Stimulated activated CD4-positive, alpha-beta T cell treated with anti-CD3 and anti-CD28 coated beads, Interleukin-1b, Interleukin-23, amount 100 ng/mL, for 4 hours (primary cell): ENCODE results near the gene SOX18.

Experiments
- DNase-seq, 2 donors: peaks; one replicate each; pipeline ENCODE4 v3.0.0-alpha.2; 2020; ENCODE audit warnings: low read depth in 2 of 2

SOX18 gene

GRCh38 chr20:64080813-64081623 lies 31.6 kb upstream of the SOX18 start:
- DNase-seq: no peak

DNA sequence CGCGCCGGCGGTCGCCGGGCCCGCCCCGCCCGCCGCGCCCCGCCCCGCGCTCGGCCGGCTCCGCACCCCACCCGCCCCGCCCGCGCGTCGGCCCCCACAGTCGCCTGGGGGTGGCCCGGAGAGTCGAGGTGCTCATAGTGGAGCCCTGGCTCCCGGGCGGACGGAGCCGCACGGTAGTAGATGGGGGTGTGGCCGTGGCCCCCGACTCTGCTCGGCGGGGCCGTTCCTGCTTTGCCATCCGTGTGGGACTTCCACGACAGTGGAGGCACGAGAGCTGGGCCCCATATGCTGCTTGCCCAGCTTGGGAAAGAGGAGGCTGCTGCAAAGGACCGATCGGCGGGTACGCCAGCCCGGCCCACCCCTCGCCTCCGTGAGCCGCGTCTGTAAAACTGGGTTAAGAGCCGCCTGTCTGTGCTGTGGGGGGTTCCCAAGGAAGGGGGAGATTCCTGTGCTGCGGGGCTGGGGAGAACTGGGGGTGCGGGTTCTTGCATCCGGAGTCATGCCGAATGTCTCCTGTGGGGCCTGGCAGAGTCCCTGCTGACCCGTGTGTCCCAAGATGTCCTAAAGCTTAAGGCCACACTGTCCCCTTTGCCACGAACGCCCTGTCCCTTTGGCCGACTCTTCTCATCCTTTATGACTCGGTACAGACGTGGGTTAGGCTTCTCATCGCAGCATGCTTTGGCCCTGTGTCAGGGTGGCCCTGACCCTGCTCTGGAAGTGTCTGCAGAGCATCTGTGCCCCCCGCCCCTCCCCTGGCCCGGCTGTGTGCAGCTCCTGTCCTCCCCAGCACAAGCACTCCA lies 30.8 kb upstream of the SOX18 start, which contains the start of gene OPRL1:
Gene OPRL1, plus strand, starts transcription at position 70 of the 800 bp plus-strand sequence. CDS start 12,639 bp downstream, outside the sequence.
- DNase-seq: peak in 1 of 2 donors; percentile 28

- peak; percentile 47 to 65 for DNase-seq
Measured at GRCh38 chr20:64079273-64080012, 30.0 kb upstream of the SOX18 start, which contains the start of gene RGS19. TSS of gene RGS19 (minus strand) at chr20:64079518. CDS start at chr20:64076886, 2,632 bp downstream.

DNA sequence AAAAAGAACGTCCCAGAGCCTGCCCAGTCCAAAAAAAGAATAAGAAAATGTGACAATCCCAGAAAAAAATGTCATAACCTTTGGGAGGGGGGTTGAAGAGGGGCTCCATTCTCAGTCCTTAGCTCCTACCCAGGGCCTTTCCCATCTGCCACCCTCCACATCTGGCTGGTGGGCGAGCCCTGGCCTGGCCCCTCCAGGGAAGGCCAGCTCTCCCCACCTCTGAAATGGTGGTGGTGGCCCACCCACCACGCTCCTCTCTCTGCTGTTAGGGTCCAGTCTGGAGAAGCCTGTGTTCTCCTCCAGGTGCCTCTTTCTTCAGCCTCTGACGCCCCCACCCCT lies 29.5 kb upstream of the SOX18 start:
- no peak for DNase-seq

DNA sequence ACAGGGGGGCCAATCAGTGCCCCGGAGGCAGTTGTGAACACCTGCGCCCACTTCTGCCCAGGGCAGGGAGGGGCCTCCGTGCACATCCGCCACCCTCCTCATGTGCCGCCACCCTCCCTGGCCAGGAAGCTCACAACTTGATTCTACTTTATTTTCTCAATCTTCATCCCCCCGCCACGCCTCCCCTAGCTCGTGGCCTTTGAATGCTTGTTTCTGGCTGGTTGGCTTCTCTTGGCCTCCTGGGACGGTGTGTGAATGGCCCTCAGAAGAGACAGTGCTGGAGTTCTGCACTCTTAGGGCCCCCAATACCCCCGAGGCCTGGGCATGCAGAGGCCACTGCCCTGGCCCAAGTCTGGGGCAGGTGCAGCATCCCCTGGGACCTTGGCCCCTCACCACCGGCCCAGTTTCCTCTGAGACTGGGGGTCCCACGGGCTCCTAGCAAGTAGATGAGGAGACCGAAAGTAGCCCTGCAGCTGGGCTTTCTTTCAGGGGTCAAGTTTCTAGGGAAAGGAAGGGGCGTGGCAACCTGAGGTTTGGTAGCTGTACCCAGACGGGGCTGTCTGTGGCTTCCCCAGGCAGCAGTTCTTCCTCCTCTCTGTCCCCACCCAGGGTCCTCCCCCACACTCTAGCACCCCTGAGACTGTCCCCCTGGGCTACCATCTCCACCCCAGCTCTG lies 28.6 kb upstream of the SOX18 start:
- peak in 1 of 2 donors; percentile 29 for DNase-seq

DNA sequence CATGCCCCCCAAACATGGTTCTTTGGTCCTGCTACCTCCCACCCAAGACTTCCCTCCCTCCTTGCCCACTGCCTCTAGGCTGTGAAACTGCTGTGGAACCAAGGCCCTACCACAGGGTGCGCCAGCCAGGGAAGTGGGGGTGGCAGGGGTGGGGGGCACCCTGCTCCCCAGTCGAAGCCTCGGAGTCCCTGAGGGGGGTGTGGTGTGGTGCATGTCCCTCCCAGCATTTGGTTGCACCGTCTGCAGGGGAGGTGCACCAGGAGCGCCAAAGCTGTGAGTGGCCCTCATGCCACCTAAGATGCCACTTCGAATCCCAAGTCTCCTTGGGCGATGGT lies 28.1 kb upstream of the SOX18 start:
- no peak for DNase-seq

DNA sequence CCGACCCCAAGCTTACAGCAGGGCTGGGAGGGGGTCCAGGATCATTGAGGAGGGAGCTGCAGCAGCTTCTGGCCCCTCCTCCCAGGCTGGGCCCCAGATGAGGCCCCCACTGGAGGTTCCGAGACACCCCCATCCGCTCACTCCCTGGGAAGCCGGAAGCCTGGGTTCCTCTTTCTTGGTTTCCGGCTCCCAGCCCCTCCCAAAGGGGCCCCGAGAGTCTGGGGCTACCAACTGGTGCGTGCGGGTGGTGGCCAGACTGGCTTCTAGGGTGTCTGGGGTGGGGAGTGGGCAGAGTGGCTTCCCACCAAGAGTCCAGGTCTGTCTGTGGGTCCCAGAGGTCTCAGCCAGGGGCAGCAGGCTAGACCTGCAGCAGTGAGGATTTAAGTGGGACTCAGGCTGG lies 27.7 kb upstream of the SOX18 start:
- DNase-seq: no peak

DNA sequence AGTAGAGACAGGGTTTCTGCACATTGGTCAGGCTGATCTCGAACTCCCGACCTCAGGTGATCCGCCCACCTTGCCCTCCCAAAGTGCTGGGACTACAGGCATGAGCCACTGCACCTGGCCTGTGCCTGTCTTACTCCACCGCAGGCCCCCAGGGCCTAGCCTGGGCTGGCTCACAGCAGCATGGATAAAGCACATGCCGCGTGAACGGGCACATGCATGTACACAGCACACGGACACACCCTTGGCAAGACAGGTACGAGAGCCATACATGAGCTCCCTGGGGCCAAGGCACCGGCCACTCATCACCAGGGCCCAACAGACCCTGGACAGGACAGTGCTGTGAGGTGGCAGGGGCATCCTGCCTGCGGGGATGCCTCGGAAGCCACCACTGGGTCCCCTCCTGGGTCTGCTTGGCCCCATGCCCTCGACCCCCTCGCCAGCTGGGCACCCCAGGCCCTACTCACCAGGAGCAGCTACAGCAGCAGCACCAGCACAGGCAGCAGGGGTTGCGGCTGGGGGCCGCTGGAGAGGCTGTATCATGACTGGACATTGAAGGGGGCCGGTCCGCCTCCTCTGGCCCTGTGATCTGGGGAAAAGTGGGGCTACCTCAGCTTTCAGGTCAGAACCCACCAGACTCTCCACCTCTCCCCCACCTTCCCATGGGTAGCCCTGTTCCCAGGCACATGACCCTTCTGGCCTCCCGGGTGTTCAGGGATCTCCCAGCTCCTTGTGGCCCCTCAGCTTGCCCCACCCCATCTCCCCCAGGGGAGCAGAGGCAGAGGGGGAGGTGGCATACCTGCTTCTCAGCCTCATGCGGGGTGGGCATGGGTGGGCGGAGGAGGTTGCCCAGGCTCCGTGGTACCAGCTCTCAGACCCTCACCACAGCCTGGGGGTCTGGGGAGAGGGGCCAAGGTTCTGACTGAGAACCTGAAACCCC lies 26.9 kb upstream of the SOX18 start:
- no peak for DNase-seq

DNA sequence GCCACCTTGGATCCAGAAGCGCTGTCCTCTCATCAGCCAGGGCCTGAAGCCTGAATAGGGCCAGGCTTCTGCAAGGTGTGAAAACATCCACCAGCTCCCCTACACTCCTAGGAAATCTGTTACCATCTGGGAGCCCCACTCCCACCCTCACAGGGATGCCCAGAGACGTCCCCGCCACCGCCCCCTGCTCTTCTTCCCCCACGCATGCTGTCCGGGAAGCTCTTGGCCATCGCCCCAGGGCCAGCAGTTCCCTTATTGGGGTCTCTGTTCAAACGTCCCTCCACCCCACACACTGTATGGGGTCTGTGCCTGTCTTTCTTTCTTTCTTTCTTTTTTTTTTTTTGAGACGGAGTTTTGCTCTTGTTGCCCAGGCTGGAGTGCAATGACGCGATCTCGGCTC lies 26.1 kb upstream of the SOX18 start:
- no peak for DNase-seq

- no peak for DNase-seq
Measured at GRCh38 chr20:64074963-64075362, 25.5 kb upstream of the SOX18 start.

DNA sequence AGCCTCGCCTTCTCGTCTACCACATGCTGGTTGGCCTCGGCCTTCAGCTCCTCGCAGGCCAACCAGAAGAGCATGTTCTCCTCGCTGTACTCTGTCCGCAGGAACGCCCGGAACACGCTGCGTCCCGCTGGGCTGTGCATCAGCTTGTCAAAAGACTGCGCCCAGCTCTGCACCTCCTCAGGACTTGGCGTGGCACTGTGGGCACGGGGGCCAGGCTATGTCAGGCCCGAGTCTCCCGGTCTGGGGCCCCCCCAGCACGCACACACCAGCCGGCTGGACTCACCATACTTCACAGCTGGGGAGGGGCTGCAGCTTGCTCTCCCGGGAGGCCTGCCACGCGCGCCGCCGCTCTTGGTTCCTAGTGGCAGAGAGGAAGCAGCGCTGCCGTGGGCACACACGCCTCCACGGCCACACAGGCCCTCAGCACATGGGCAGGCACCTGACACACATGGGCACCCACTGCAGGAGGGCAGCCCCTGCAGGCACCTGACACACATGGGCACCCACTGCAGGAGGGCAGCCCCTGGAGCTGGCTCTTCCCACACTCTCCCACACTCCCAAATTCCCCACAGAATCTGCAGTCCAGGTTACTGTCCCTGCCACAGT lies 24.8 kb upstream of the SOX18 start:
- DNase-seq: no peak

- no peak for DNase-seq
Measured at GRCh38 chr20:64073476-64074183, 24.2 kb upstream of the SOX18 start.

DNA sequence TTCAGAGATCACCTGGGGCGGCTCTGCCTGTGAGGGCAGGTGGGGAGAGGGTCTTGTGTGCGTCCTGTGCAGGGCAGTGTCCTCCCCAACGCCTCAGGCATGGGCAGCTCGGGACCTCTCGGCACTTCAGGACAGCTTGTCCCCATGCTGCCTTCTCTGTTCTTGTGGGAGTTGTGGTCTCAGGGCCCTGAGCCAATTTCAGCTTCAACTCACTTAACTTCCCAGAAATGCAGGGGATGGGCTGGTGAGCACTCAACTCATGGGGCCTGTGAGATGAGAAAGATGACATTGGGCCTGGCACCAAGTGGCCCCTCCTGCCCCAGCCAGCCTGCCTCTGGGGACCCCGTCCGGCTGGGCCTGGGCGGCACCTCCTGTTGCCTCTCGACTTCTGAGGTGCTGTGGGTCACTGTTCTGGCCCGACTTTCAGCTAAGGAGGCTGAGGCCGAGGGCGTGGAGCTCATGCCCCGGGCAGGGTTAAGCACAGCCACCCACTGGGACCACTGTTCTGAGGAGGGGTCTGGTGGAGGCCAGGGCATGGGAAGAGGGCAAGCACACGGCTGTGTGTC lies 23.1 kb upstream of the SOX18 start:
- DNase-seq: no peak

DNA sequence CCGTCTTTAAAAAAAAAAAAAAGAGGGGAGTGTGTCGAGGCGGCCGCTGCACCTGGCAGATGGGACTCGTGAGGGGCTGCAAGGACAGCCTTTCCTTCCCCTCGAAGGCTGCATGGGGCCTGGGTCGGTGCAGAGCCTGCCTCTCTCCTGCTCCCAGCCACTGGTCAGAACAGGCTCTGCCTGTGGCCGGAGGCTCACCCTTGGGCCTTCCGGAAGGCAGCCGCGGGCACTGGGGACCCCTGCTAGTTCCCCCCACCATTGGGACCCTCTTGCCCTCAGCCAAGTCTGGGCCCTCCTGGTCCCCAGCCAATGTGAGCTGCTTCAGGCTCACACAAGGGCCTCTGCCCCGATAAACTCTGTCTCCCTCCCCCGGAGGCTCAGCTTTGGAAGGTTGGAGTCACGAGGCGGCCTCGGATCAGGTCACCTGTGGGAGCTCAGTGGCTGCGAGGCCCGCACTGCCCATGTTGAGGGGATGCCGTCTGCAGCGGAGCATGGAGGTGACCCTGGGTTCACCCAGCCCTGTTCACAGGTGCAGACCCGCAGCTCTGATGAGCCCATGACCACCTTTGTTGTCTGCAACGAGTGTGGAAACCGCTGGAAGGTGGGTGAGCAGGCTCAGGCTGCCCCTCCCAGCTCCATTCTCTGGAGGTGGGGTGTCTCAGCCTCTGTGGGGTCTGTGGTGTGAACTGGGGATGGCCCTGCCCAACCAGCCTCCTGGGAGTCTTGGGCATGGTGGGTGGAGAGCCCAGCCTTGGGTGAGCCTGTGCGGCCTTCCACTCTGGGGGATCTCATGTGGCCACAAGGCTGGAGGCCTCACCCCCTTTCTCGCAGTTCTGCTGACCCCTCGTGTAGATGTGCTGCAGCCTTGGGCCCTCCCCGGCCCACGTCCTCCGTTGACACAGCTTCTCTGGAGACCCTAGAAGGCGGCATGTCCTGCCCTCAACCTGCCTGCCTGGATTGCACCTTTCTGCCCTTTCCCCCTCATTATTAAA lies 22.2 kb upstream of the SOX18 start:
- DNase-seq: no peak

- DNase-seq: no peak
Measured at GRCh38 chr20:64070244-64070993, 21.0 kb upstream of the SOX18 start.

DNA sequence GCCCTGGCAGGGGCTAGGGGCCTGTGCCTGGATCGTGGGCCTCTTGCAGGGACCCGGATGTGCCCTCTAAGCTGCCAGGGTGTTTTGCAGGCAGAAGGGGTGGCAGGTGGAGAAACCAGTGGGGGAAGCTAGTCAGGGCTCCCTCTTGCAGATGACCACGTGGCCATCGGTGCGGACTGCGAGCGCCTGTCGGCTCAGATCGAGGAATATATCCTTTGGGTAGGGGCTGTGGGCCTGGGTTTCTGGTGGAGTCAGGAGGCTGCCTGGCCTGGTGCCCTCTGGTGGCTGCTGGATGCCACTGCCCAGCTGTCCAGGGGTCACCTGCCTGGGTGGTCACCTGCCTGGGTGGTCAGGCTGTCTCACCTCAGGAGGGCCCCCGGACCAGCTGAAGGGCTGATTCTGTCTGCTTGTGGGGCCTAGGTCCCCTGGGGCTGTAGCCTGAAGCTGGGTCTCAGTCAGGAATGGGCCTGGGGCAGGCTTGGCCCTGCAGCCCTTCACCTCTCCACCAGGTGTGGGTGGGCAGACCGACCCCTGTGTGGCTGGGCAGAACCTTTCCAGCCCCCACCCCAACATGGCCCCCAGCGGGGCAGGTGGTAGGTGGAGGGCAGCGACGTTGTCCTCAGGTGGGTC lies 20.3 kb upstream of the SOX18 start:
- no peak for DNase-seq

- DNase-seq: no peak
Measured at GRCh38 chr20:64069209-64069613, 19.8 kb upstream of the SOX18 start.
